ENCODE results near the gene SLC6A7.

Gene SLC6A7

DNA sequence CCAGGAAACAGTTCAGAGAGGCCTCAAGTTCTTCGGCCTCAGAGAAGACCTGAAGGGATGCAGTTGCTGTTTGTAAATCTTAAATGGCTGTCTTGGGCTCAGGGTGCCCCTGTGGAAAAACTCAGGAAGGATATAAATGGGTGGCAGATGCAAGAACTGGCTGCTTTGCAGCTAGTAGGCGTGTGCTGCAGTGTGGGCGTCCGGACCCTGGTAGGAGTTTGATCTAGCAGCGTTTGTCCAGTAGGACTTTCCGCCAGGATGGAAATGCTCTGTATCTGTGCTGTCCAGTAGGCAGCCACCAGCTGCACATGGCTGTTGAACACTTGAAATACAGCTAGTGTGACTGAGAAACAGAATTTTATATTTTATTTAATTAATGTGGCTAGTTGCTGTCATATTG is 15.6 kb upstream of the SLC6A7 start:
- DNase-seq (ENCODE audit: extremely low read depth, low read depth): no peak
- no peak for TF ChIP-seq CTCF (IDR thresholded peaks at IDR 0.05; ENCODE audit: low read depth, low read length)

GRCh38 chr5:150175076-150175475 is 14.8 kb upstream of the SLC6A7 start:
- no peak for TF ChIP-seq CTCF (IDR thresholded peaks at IDR 0.05; ENCODE audit: low read depth, low read length)
- DNase-seq (ENCODE audit: extremely low read depth, low read depth): no peak

DNA sequence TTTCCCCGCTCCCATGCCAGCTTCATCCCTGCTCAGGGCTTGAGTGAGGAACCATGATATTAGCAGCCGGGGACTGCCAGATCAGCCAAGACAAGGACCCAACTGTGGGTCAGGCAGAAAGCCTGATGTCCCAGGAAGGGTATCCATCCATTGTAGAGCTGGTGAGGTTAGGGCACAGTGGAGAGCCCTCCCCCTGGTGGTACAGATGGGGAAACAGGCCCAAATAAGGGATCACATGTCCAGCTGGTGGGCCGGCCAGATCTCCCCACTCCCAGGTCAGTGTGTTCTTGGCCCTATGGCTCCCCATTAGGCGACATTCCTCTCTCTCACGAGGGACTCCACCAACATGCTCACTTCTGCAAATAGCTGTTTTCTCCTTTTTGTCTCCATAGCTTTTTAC is 14.3 kb upstream of the SLC6A7 start:
- peak; percentile 47 for TF ChIP-seq CTCF (IDR thresholded peaks at IDR 0.05; ENCODE audit: low read depth, low read length)
- DNase-seq (ENCODE audit: extremely low read depth, low read depth): no peak

DNA sequence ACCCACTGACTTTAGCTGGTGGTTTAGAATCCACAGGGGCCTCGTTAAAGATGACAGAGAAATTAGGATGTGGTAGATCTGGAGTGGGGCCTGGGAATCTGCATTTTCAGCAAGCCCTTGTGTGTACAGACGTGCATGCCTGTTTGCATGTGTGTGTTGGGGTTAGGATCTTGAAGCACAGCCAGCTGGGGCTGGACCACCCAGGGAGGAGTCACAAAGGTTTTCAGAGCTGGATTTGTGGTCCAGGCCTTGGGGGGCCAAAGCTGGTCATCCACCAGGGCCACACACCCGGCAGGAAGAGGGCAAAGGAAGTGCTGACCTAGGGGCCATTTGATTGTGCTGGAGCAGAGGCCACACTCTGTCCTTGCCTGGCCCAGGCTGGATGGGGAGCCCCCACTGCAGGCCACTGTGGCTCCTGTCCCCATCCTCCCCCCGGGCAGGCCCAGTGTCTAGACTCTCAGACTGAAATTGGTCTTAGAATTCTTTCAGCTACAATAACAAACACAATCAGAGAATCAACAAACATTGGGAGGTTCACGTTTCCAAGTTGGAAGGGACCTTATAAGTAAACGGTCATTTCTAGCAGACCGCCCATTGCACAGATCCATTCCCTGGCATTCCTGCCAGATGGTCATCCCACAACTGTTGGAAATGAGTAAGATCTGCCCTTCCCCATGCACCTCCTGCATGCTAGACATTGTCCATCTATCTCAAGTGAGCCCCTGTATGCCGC is 13.0 kb upstream of the SLC6A7 start:
- peak; percentile 51 for DNase-seq (ENCODE audit: extremely low read depth, low read depth)
- no peak for TF ChIP-seq CTCF (IDR thresholded peaks at IDR 0.05; ENCODE audit: low read depth, low read length)

GRCh38 chr5:150177721-150178120 is 12.1 kb upstream of the SLC6A7 start:
- no peak for DNase-seq (ENCODE audit: extremely low read depth, low read depth)
- no peak for TF ChIP-seq CTCF (IDR thresholded peaks at IDR 0.05; ENCODE audit: low read depth, low read length)

DNA sequence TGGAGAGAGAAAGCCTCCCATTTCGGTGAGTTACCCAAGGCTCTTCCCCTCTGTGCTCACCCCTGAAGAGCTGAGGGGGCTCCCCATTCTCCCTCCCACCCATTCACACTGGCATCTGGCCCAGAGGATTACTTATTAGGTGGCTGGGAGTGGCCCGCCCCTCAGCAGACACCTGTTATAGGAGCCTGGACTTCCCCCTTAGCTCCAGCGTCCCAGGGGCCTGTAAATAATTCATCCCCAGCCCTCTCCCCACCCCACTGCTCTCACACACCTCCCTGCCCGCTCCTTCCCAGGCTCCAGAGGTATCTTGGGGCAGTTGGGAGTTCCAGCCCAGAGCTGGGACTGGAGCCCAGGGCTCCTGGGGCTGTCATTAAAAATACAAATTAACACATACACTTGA is 11.6 kb upstream of the SLC6A7 start:
- DNase-seq (ENCODE audit: extremely low read depth, low read depth): no peak
- TF ChIP-seq CTCF (IDR thresholded peaks at IDR 0.05; ENCODE audit: low read depth, low read length): no peak

- no peak for TF ChIP-seq CTCF (IDR thresholded peaks at IDR 0.05; ENCODE audit: low read depth, low read length)
- no peak for DNase-seq (ENCODE audit: extremely low read depth, low read depth)
Measured at GRCh38 chr5:150179019-150179620, 10.7 kb upstream of the SLC6A7 start.

Measured in AG09319 (cell line).